ENCODE data around the gene TSPAN9.

Gene TSPAN9

DNA sequence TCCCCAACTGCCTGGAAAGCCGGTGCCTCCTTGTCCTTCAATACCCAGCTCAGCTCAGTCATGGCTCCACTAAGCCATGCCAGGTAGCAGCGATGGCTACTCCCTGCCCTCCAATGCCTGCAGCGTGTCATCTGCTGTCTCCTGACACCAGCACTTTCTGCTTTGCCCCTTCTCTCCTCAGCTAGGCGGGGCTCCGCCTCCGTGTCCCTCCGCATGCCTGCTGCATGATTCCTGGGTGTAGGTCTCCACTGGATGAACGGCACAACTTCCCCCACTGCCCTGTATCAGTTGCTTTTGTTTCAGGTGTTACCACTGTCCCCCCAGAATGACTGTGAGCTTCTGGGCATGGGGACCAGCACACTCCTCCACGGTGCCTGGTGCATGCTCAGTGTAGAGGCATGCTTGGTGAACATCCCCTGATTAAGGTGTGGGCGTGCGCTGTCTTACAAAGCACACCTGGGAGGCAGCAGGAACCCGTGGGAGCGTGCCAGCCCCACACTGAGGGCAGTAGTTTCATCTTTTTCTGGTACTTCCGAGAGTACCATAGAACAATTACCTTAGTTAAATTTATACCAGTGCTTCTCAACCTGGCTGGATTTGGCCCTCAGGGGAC is 234.4 kb downstream of the TSPAN9 start:
- Histone ChIP-seq H3K4me3 (replicated peaks; ENCODE audit: insufficient read depth, low read length) (no peak overlapping the region), H3K27ac (replicated peaks) (no peak overlapping the region), H3K27me3 (ENCODE audit: insufficient read depth, poor library complexity, severe bottlenecking) (no peaks in the 10 kb centered on the region)
- DNase-seq (ENCODE audit: low read depth in 1 of 2, low spot score in 1 of 2) = no peak
- TF ChIP-seq REST (IDR thresholded peaks at IDR 0.05; ENCODE audit: insufficient replicate concordance, low read depth) (no peak), GABPA (IDR thresholded peaks at IDR 0.05; ENCODE audit: low read depth) (no peak), SPI1 (IDR thresholded peaks at IDR 0.05; ENCODE audit: borderline replicate concordance, low read depth) (no peak), POLR2AphosphoS5 (IDR thresholded peaks at IDR 0.05; ENCODE audit: low read depth) (no peak)
- TF ChIP-seq, protein P1, sequence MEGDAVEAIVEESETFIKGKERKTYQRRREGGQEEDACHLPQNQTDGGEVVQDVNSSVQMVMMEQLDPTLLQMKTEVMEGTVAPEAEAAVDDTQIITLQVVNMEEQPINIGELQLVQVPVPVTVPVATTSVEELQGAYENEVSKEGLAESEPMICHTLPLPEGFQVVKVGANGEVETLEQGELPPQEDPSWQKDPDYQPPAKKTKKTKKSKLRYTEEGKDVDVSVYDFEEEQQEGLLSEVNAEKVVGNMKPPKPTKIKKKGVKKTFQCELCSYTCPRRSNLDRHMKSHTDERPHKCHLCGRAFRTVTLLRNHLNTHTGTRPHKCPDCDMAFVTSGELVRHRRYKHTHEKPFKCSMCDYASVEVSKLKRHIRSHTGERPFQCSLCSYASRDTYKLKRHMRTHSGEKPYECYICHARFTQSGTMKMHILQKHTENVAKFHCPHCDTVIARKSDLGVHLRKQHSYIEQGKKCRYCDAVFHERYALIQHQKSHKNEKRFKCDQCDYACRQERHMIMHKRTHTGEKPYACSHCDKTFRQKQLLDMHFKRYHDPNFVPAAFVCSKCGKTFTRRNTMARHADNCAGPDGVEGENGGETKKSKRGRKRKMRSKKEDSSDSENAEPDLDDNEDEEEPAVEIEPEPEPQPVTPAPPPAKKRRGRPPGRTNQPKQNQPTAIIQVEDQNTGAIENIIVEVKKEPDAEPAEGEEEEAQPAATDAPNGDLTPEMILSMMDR (IDR thresholded peaks at IDR 0.05; ENCODE audit: insufficient read depth, low read length) = no peak

DNA sequence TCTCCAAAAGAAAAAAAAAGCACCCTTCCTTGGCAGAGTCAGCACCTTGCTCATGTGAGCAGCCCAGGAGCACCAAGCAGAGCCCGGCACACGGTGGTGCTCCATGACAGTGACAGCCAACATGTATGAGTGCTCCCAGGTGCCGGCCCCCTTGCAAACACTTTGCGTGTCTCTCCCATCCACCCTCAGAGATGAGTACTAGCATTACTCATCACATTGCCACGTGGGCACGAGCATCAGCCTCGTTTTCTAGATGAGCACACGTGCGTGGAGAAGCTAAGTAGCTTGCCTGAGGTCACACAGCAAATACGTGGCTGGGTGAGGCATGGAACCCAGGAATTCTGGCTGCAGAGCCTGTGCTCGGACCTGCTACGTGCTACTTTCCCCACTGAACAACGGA is 235.9 kb downstream of the TSPAN9 start:
- no peak for DNase-seq (ENCODE audit: low read depth in 1 of 2, low spot score in 1 of 2)
- no peak for TF ChIP-seq GABPA (IDR thresholded peaks at IDR 0.05; ENCODE audit: low read depth)
- TF ChIP-seq REST (IDR thresholded peaks at IDR 0.05; ENCODE audit: insufficient replicate concordance, low read depth) = no peak
- TF ChIP-seq, protein P1 (IDR thresholded peaks at IDR 0.05; ENCODE audit: insufficient read depth, low read length) = no peak
- TF ChIP-seq POLR2AphosphoS5 (IDR thresholded peaks at IDR 0.05; ENCODE audit: low read depth) = no peak
- H3K4me3 ChIP-seq (replicated peaks; ENCODE audit: insufficient read depth, low read length) = no peak overlapping the region
- no peak overlapping the region for H3K27ac ChIP-seq (replicated peaks)
- H3K27me3 ChIP-seq (ENCODE audit: insufficient read depth, poor library complexity, severe bottlenecking) = no peaks in the 10 kb centered on the region

DNA sequence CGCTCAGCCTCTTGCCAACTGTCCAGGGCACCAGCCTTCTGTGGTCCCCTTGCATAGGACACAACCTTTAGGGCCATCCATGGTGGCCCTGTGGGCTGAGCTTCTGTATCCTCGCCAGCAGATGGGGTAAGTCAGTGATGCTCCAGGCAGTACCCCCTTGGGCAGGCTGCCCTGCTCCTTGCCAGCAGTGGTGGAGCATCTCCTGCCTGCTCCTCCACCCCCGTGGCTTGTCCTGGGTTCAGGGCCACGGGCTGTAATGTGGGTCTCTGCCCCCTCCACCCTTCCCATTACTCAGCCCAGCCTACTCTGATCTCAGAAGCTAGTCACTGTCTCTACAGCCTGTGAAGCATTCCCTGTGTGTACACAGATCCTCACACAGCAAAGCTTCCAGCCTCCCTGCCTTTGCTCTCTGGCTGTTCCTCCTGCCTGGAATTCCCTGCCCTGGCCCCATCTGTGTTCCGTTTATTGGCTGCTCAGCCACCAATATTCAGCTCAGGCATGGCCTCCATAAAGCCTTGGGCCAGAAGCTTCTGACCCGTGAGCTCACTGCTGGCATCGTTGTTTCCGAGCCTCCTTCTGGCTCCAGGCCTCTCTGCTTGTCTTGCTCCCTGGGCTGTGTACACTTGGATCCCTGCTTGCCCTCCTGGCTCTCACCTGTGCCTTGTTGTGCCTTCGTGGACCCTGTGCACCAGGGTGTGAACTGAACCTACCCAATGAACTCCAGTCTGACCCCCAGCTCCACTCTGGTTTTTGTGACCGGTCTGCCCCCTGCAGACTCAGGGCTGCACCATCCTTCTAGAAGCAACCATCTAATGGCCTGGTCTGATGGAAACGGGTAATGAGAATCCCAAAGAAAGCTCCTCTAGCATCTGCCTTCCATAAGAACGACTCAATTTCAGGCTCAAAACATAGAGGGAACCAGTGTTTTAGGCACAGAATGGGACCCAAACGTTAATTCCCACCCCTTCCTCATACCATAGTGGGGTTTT is 236.8 kb downstream of the TSPAN9 start:
- Histone ChIP-seq H3K4me3 (replicated peaks; ENCODE audit: insufficient read depth, low read length) (no peak overlapping the region), H3K27ac (replicated peaks) (no peak overlapping the region), H3K27me3 (ENCODE audit: insufficient read depth, poor library complexity, severe bottlenecking) (no peaks in the 10 kb centered on the region)
- peak in 1 of 2 experiments; percentile 22 for DNase-seq (ENCODE audit: low read depth in 1 of 2, low spot score in 1 of 2)
- no peak for TF ChIP-seq SPI1 (IDR thresholded peaks at IDR 0.05; ENCODE audit: borderline replicate concordance, low read depth)
- no peak for TF ChIP-seq POLR2AphosphoS5 (IDR thresholded peaks at IDR 0.05; ENCODE audit: low read depth)
- TF ChIP-seq, protein P1 (IDR thresholded peaks at IDR 0.05; ENCODE audit: insufficient read depth, low read length) = peak; percentile 15
- no peak for TF ChIP-seq GABPA (IDR thresholded peaks at IDR 0.05; ENCODE audit: low read depth)
- TF ChIP-seq REST (IDR thresholded peaks at IDR 0.05; ENCODE audit: insufficient replicate concordance, low read depth) = no peak
